AG09309 (cell line): ENCODE measurements around the gene MAN2A2.

ENCODE experiments used
- DNase-seq: peaks from one replicate; pipeline ENCODE4 v3.0.0-alpha.2; 2010; ENCODE audit warnings: low read depth
- H3K4me3 ChIP-seq: 2 replicates; pipeline ENCODE4 v1.5.1; 2011; ENCODE audit warnings: mild to moderate bottlenecking, low read depth, low read length, moderate library complexity; ENCODE audit not compliant: control insufficient read depth
- CTCF ChIP-seq: IDR thresholded peaks from 2 replicates; pipeline ENCODE4 v1.5.1; 2011; ENCODE audit warnings: mild to moderate bottlenecking, low read depth, low read length, inconsistent platforms; ENCODE audit not compliant: insufficient read depth, control insufficient read depth; ENCODE audit errors: missing control alignments

Gene MAN2A2

GRCh38 chr15:90902840-90903732 lies at the start of gene MAN2A2:
Gene MAN2A2 (plus strand): TSS chr15:90903302. CDS start chr15:90904208, 906 bp downstream.
- no peak for DNase-seq
- H3K4me3 ChIP-seq: peak within 1 kb of the TSS; percentile 74
- no peak for TF ChIP-seq CTCF

- TF ChIP-seq CTCF: no peak
- H3K4me3 ChIP-seq: no peak overlapping the region
- no peak for DNase-seq
Observed at GRCh38 chr15:90855139-90855538, 48.0 kb upstream of the MAN2A2 start.

- no peak for TF ChIP-seq CTCF
- H3K4me3 ChIP-seq: no peak overlapping the region
- no peak for DNase-seq
Observed at GRCh38 chr15:90857337-90857736, 45.8 kb upstream of the MAN2A2 start.

- DNase-seq: no peak
- TF ChIP-seq CTCF: no peak
- H3K4me3 ChIP-seq: no peak overlapping the region
Observed at GRCh38 chr15:90857883-90858443, 45.1 kb upstream of the MAN2A2 start.

- DNase-seq: no peak
- TF ChIP-seq CTCF: no peak
Observed at GRCh38 chr15:90859234-90860131, 43.6 kb upstream of the MAN2A2 start.

GRCh38 chr15:90860450-90860849 lies 42.7 kb upstream of the MAN2A2 start:
- no peak for DNase-seq
- no peak for TF ChIP-seq CTCF
- H3K4me3 ChIP-seq: no peak overlapping the region

More at GRCh38 chr15:90859234-90860131, 43.6 kb upstream of the MAN2A2 start:
- no peak overlapping the region for H3K4me3 ChIP-seq
